CD4-positive, alpha-beta T cell treated with Interleukin-6 for 4 hours (primary cell): ENCODE results near the gene CPOX.
"Not testable (repeated sequence)": the region's sequence is repeated elsewhere in the genome, so short reads cannot be mapped to it uniquely, and the experiment has no call there.

Experiments
- DNase-seq: peaks from one replicate; pipeline ENCODE4 v3.0.0-alpha.2; 2020; ENCODE audit warnings: mixed read lengths

The CPOX gene

GRCh38 chr3:98593046-98593936 lies at the start of gene CPOX:
TSS of gene CPOX (minus strand) at chr3:98593611. CDS start at chr3:98593504, 107 bp downstream.
- peak; percentile 89 for DNase-seq

DNA sequence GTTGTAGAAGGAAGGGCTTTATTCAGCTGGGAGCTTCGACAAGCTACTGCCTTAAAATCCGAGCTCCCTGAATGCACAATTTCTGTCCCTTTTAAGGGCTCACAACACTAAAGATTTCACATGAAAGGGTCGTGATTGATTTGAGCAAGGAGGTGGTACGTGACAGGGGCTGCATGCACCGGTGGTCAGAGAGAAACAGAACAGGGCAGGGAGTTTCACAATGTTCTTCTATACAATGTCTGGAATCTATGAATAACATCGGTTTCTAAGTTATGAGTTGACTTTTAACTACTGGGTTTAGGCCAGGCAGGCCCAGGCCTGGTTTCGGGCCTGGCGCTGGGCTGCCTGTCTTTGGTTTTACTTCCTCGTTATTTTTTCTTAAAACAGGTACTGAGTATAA lies 49.4 kb upstream of the CPOX start:
- not testable (repeated sequence) for DNase-seq

DNA sequence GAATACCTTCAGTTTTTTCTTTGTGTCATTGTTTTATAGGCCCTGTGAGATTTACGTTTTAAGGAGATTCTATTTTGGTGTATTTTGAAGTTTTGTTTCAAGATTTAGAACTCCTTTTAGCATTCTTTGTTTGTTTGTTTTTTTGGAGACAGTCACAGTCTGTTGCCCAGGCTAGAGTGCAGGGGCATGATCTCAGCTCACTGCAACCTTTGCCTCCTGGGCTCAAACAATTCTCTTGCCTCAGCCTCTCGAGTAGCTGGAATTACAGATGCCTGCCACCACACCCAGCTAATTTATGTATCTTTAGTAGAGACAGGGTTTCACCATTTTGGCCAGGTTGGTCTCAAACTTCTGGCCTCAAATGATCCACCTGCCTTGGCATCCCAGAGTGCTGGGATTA lies 48.3 kb upstream of the CPOX start:
- DNase-seq = not testable (repeated sequence)

DNA sequence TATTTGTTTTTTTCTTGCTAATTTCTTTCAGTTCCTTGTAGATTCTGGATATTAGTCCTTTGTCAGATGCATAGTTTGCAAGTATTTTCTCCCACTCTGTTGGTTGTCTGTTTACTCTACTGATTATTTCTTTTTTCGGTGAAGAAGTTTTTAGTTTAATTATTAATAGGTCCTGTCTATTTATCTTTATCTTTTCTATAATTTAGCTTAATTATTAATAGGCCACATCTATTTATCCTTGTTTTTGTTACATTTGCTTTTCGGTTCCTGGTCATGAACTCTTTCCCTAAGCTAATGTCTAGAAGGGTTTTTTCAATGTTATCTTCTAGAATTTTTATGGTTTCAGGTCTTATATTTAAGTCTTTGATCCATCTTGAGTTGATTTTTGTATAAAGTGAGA lies 45.1 kb upstream of the CPOX start:
- not testable (repeated sequence) for DNase-seq

GRCh38 chr3:98630416-98630815 lies 37.0 kb upstream of the CPOX start:
- DNase-seq = no peak

DNA sequence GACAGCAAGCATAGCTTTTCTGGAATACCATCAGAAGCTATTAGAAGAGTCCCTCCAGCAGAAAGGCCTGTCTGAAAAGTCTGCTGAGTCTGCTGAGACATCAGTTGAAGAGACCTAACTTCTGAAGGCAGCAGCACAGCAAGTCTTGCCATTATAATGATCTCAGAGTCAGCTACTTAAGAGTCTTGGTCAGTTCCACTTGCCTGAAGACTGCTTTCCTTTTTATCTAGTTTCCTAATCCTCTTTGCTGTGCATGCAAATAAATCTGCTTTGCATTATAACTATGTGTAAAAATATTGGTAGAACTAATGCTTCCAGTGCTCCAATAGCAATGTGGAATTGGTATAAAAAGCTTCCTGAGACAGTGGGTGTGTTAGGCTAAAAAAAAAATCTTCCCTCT lies 34.9 kb upstream of the CPOX start:
- DNase-seq = no peak

- no peak for DNase-seq
These were observed 32.7 kb upstream of the CPOX start for GRCh38 chr3:98626151-98626550.

- no peak for DNase-seq
These were observed 30.3 kb upstream of the CPOX start for GRCh38 chr3:98623572-98624280.

DNA sequence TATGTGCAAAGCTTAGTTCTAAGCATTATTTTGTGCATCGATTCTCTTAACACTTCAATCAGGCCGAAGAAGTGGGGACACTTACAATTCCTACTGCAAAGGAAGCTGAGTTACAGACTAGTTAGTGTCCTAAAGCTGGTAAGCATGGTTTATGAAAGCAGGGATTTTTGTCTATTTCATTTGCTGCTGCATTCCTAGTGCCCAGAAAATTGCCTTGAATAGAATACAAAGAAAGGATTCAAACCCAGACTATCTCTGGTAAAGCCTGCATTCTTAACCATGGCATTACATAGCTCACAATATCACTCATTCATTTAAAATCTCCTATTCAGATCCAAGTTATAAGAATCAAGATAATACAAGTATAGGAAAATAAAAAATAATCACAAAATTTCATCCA lies 24.4 kb upstream of the CPOX start:
- DNase-seq = no peak

- DNase-seq = no peak
These were observed 20.2 kb upstream of the CPOX start for GRCh38 chr3:98613616-98614015.

- DNase-seq = no peak
These were observed 19.6 kb upstream of the CPOX start for GRCh38 chr3:98612996-98613517.

DNA sequence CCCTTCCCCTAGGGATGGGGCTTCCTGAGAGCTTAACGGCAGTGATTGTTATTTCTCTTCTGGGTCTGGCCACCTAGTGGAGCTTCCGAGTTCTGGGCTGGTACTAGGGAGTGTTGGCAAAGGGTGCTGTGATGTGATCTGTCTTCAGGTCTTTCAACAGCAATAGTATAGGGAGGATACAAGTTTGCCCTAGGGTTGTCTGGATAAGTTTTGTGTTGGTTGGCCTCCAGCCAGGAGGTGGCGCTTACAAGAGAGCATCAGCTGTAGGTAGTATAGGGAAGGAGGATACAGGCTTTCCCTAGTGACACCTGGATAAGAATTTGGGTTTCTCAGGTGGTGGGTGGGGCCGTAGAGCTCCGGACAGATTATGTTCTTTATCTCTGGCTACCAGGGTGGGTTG lies 19.2 kb upstream of the CPOX start:
- DNase-seq = peak; percentile 6

DNA sequence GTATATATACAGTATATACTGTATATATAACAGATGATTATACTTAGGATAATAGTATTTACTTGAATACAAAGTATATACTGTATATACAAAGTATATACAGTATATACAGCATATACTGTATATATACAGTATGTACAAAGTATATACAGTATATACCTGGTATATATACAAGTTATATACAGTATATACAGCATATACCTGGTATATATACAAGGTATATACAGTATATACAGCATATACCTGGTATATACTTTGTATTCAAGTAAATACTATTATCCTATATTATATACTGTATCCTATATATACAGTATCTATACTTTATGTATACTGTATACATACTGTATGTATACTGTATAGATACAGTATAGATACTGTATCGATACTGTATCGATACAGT lies 14.6 kb upstream of the CPOX start:
- DNase-seq = no peak

GRCh38 chr3:98603580-98603979 lies 10.2 kb upstream of the CPOX start:
- no peak for DNase-seq

GRCh38 chr3:98602078-98602678 lies 8.8 kb upstream of the CPOX start:
- DNase-seq = peak; percentile 30

GRCh38 chr3:98601180-98601579 lies 7.8 kb upstream of the CPOX start:
- DNase-seq = no peak

GRCh38 chr3:98600412-98601095 lies 7.1 kb upstream of the CPOX start:
- no peak for DNase-seq

DNA sequence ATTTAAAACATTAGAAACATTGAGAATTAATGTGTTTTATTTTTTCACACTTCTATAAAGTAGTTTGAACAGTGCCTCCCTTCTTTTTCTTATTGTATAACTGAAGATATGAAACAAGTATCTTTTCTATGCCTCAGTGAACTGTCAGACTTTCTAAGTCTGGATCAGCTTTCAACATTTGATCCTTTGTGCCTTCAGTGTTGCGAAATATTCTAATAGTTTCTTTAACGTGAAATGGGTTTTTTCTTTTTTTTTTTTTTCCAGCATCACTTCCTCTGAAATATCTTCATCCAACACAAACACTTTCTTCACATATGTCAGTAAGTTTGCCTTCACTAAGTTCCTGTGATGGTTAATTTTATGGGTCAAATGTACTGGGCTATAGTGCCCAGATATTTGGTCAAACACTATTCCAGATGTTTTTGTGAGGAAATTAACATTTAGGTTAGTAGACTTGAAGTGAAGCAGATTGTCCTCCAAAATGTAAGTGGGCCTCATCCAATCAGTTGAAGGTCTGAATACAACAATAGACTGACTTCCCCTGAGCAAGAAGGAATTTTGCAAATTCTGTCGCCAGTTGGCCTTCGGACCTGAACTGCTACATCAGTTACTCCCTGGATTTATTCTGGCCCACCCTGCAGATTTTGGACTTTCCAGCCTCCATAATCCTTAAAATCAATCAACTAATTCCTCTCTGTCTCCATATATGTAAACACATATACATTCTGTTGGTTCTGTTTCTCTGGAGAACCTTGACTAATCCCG lies 6.4 kb upstream of the CPOX start:
- DNase-seq = no peak

DNA sequence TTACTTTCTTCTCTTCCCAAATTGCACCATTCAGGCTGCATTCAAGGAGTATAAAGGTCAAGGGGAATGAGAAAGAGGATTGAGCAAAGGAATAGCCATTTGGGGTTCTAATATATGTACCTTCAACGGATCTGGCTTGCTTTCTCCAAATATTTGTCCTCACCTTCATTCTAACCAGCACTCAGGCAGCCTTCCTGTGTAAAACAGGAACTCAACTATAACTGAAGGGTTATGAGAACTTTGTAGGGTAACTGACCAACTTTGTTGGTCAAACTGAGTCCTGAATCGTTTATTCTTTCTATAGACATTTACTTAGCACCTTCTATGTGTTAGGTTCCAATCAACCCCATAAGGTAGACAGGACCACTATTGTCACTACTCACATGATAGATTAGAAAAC lies 5.1 kb upstream of the CPOX start:
- no peak for DNase-seq

DNA sequence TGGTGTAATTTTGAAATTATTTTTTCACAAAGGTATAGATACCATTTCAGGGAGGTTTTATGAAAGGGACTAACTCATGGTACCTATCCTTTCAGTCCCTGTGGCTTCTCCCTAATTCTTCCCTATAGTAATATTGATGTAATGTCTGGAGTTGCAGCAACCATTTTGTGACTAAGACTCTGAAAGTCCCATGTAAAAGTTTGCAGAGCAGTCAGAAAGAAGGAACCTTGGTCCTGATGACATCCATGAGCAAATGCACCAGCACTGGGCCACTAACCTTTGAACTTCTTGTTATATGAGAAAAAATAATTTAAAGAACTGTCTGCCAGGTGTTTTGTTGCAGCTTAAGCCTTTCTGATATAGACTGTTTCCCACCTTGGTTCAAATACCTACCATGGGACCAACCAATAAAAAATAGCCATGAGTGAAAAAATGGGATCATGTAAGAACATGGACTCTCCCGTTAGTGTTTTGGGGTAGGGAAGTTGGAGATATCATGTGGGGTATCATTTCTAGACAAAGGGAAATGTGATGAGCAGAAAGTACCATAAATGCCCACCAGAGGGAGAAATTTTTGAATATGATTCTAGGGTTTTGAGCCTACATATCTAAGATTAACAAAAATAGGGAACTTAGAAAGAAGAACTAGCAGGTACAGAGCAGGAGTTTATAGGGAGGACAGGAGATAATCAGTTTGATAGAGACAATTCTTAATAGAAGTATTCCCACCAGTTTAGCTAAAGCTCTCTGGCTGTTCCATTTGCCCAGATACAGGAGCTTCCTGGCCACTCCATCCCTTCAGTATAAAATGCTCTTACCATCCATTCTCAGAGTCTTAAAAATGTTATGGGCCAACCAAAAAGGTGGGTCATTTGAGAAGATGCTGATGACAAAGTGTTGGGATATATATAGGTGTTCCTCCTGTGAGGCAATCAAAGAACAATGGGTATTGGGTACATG lies 3.4 kb upstream of the CPOX start:
- no peak for DNase-seq

DNA sequence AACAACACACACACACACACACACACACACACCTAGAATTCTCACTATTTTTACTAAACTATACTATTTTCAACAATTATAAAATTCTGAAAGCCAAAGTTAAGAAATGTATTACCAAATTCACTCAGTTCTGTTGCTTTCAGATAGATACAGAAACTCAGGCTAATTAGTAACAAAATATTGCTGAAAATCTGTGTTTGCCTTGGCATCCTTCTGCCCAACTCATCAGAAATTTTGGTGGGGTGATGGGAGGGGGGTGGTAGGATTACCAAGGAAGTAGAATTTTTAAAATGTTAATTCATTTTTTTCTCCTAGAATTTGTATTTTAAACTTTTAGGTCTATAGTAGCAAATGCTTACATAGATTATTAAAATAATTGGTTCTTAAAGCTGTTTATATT lies 2.7 kb upstream of the CPOX start:
- no peak for DNase-seq
